Measurements from ENCODE around the gene SAMHD1. TPM values are rescaled to one million over a fixed set of nuclear protein-coding genes. Genes with fewer than 3 reads are reported as not detected.

Gene SAMHD1
- total and polyA plus RNA-seq, 2 of the 13 experiments (the other 11 are each of a cell fraction or from before 2014, with no cell fraction given): 16.9 to 43.5 TPM

DNA sequence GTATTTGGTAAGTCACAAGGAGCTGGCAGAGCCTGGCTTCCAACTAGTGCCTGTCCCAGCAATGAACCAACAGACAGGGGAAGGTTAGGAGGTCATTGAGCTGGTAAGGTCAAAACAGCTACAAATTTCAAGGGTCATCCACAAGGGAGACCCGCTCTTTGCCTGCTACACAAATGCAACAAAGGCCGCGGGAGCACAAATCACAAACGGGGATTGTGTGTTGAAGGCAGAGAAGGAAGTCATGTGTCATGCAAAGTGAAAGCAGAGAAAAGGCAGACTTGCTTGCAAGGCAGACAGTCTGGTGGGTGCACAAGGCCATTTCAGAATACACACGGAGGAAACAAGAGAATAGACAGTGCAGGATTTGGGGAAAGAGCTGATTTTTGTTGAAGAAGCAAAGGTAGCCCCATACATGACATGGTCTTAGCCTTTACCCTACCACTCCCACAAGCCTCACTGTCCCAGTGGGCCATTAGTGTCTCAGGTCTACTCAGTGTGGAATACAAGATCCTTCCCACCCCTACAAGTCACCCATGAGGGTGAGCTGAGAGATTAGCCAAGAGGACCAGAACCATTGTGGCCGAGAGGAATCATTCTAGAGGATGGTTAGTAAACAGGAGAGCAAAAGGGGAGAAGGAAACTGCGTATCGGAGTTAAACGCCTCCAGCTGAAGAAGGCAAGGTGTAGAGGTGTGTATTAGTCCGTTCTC, 18.1 kb upstream of the SAMHD1 start (continued):
- TF ChIP-seq, protein P1, sequence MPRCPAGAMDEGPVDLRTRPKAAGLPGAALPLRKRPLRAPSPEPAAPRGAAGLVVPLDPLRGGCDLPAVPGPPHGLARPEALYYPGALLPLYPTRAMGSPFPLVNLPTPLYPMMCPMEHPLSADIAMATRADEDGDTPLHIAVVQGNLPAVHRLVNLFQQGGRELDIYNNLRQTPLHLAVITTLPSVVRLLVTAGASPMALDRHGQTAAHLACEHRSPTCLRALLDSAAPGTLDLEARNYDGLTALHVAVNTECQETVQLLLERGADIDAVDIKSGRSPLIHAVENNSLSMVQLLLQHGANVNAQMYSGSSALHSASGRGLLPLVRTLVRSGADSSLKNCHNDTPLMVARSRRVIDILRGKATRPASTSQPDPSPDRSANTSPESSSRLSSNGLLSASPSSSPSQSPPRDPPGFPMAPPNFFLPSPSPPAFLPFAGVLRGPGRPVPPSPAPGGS (CRISPR knock-in tag; IDR thresholded peaks at IDR 0.05): peak; percentile 55; the same call in 1 of the 2 replicates
- no peak for TF ChIP-seq POLR2AphosphoS5 (IDR thresholded peaks at IDR 0.05; ENCODE audit: low read depth, low read length)
- no peak for TF ChIP-seq POGZ (CRISPR knock-in tag; IDR thresholded peaks at IDR 0.05)
- no peak for TF ChIP-seq RXRB (CRISPR knock-in tag; IDR thresholded peaks at IDR 0.05; ENCODE audit: borderline replicate concordance)
- TF ChIP-seq PRMT3 (CRISPR knock-in tag; IDR thresholded peaks at IDR 0.05; ENCODE audit: borderline replicate concordance, low read depth): no peak
- TF ChIP-seq HOXA9 (CRISPR knock-in tag; IDR thresholded peaks at IDR 0.05; ENCODE audit: borderline replicate concordance): no peak
- TF ChIP-seq JDP2 (CRISPR knock-in tag; IDR thresholded peaks at IDR 0.05; ENCODE audit: borderline replicate concordance): no peak
- no peak for TF ChIP-seq ZNF766 (CRISPR knock-in tag; IDR thresholded peaks at IDR 0.05; ENCODE audit: borderline replicate concordance)
- no peak for TF ChIP-seq MAZ (IDR thresholded peaks at IDR 0.05; ENCODE audit: borderline replicate concordance, low read depth, low read length)
- TF ChIP-seq MAZ (CRISPR knock-in tag; IDR thresholded peaks at IDR 0.05; ENCODE audit: low read depth): no peak
- peak; percentile 34; the same call in 1 of the 2 replicates for TF ChIP-seq NR2F2 (IDR thresholded peaks at IDR 0.05; ENCODE audit: borderline replicate concordance, low read depth)
- 0 out of 2 replicates have a peak, but pooled peaks have one; percentile 25 for TF ChIP-seq KMT2A (CRISPR knock-in tag; IDR thresholded peaks at IDR 0.05)
- TF ChIP-seq, protein P2, sequence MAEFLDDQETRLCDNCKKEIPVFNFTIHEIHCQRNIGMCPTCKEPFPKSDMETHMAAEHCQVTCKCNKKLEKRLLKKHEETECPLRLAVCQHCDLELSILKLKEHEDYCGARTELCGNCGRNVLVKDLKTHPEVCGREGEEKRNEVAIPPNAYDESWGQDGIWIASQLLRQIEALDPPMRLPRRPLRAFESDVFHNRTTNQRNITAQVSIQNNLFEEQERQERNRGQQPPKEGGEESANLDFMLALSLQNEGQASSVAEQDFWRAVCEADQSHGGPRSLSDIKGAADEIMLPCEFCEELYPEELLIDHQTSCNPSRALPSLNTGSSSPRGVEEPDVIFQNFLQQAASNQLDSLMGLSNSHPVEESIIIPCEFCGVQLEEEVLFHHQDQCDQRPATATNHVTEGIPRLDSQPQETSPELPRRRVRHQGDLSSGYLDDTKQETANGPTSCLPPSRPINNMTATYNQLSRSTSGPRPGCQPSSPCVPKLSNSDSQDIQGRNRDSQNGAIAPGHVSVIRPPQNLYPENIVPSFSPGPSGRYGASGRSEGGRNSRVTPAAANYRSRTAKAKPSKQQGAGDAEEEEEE (CRISPR knock-in tag; IDR thresholded peaks at IDR 0.05; ENCODE audit: borderline replicate concordance): no peak
- no peak for TF ChIP-seq HCFC1 (IDR thresholded peaks at IDR 0.05; ENCODE audit: low read depth, low read length)
- TF ChIP-seq ZNF264 (CRISPR knock-in tag; IDR thresholded peaks at IDR 0.05): no peak
- peak in 1 of 2 experiments; percentile 28; a peak in 1 of 4 replicates for TF ChIP-seq NR2F1 (CRISPR knock-in tag; IDR thresholded peaks at IDR 0.05)
- TF ChIP-seq, protein P3, sequence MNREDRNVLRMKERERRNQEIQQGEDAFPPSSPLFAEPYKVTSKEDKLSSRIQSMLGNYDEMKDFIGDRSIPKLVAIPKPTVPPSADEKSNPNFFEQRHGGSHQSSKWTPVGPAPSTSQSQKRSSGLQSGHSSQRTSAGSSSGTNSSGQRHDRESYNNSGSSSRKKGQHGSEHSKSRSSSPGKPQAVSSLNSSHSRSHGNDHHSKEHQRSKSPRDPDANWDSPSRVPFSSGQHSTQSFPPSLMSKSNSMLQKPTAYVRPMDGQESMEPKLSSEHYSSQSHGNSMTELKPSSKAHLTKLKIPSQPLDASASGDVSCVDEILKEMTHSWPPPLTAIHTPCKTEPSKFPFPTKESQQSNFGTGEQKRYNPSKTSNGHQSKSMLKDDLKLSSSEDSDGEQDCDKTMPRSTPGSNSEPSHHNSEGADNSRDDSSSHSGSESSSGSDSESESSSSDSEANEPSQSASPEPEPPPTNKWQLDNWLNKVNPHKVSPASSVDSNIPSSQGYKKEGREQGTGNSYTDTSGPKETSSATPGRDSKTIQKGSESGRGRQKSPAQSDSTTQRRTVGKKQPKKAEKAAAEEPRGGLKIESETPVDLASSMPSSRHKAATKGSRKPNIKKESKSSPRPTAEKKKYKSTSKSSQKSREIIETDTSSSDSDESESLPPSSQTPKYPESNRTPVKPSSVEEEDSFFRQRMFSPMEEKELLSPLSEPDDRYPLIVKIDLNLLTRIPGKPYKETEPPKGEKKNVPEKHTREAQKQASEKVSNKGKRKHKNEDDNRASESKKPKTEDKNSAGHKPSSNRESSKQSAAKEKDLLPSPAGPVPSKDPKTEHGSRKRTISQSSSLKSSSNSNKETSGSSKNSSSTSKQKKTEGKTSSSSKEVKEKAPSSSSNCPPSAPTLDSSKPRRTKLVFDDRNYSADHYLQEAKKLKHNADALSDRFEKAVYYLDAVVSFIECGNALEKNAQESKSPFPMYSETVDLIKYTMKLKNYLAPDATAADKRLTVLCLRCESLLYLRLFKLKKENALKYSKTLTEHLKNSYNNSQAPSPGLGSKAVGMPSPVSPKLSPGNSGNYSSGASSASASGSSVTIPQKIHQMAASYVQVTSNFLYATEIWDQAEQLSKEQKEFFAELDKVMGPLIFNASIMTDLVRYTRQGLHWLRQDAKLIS (CRISPR knock-in tag; IDR thresholded peaks at IDR 0.05): no peak
- peak; percentile 89 for TF ChIP-seq ESRRA (CRISPR knock-in tag; IDR thresholded peaks at IDR 0.05; ENCODE audit: low read depth)
- no peak for TF ChIP-seq SNAPC2 (CRISPR knock-in tag; IDR thresholded peaks at IDR 0.05)
- TF ChIP-seq RXRA (CRISPR knock-in tag; IDR thresholded peaks at IDR 0.05): 0 out of 2 replicates have a peak, but pooled peaks have one; percentile 14
- TF ChIP-seq TCF7L2 (IDR thresholded peaks at IDR 0.05; ENCODE audit: low read depth, low read length): no peak
- TF ChIP-seq NR2F6 (IDR thresholded peaks at IDR 0.05): peak; percentile 85
- TF ChIP-seq NR2F6 (CRISPR knock-in tag; IDR thresholded peaks at IDR 0.05): peak; percentile 77
- TF ChIP-seq NFE2 (CRISPR knock-in tag; IDR thresholded peaks at IDR 0.05): no peak
- TF ChIP-seq CCDC6 (CRISPR knock-in tag; IDR thresholded peaks at IDR 0.05): 0 out of 2 replicates have a peak, but pooled peaks have one; percentile 43
